IPS-18c (cell line): ENCODE data around the gene PHACTR1.

Experiments used
- H3K4me3 ChIP-seq: 2 replicates; pipeline ENCODE4 v1.7.0; 2013; ENCODE audit warnings: low read depth, mild to moderate bottlenecking, low read length, moderate library complexity; ENCODE audit not compliant: insufficient read depth
- H3K9me3 ChIP-seq: one replicate; pipeline ENCODE4 v1.6.1; 2013; ENCODE audit warnings: mild to moderate bottlenecking, low read length, moderate library complexity; ENCODE audit not compliant: control insufficient read depth, insufficient read depth

PHACTR1 gene

GRCh38 chr6:13277231-13277630, 560.7 kb downstream of the PHACTR1 start:
- no peak overlapping the region for H3K4me3 ChIP-seq
- H3K9me3 ChIP-seq, result no peaks in the 10 kb centered on the region

GRCh38 chr6:13278164-13278563, 561.6 kb downstream of the PHACTR1 start:
- Histone ChIP-seq H3K9me3 (no peaks in the 10 kb centered on the region), H3K4me3 (no peak overlapping the region)

GRCh38 chr6:13278991-13279390, 562.4 kb downstream of the PHACTR1 start:
- no peak overlapping the region for H3K4me3 ChIP-seq
- no peaks in the 10 kb centered on the region for H3K9me3 ChIP-seq

- no peak overlapping the region for H3K4me3 ChIP-seq
- H3K9me3 ChIP-seq, result no peaks in the 10 kb centered on the region
Observed at GRCh38 chr6:13280254-13280653, 563.7 kb downstream of the PHACTR1 start.

- Histone ChIP-seq H3K4me3 (no peak overlapping the region), H3K9me3 (peaks cover 4% of the 10 kb centered on the region)
Observed at GRCh38 chr6:13281686-13282085, 565.1 kb downstream of the PHACTR1 start.

- H3K4me3 ChIP-seq, result no peak overlapping the region
- H3K9me3 ChIP-seq, result peaks cover 6% of the 10 kb centered on the region
Observed at GRCh38 chr6:13282393-13283069, 566.0 kb downstream of the PHACTR1 start.

GRCh38 chr6:13283331-13283730, 566.8 kb downstream of the PHACTR1 start:
- Histone ChIP-seq H3K9me3 (peaks cover 6% of the 10 kb centered on the region), H3K4me3 (no peak overlapping the region)

GRCh38 chr6:13284646-13285045, 568.1 kb downstream of the PHACTR1 start:
- Histone ChIP-seq H3K4me3 (no peak overlapping the region), H3K9me3 (peaks cover 6% of the 10 kb centered on the region)

DNA sequence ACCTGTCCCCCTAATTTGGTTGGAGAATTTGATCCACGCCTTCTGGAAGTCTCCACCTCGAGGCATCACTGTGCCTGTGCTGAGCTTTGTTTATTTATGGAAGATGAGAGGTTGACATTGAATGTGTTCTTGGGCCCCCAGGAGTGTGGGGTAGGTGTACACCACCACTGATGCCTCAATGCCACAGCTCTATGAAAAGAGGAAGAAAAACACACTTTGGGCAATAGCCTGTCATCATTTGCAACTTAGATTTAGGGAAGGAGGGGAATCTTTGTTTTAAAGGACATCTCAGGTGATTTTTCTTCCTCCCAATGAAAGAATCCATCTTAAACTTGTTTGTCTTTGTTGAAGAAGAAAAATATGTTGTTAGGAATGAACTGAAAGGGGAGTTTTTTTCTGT, 569.1 kb downstream of the PHACTR1 start:
- Histone ChIP-seq H3K4me3 (no peak overlapping the region), H3K9me3 (peaks cover 6% of the 10 kb centered on the region)

- peaks cover 6% of the 10 kb centered on the region for H3K9me3 ChIP-seq
- H3K4me3 ChIP-seq, result no peak overlapping the region
Observed at GRCh38 chr6:13286181-13286580, 569.6 kb downstream of the PHACTR1 start.

- peaks cover 6% of the 10 kb centered on the region for H3K9me3 ChIP-seq
- no peak overlapping the region for H3K4me3 ChIP-seq
Observed at GRCh38 chr6:13287104-13287503, 570.5 kb downstream of the PHACTR1 start.

GRCh38 chr6:13288481-13288880, 571.9 kb downstream of the PHACTR1 start:
- Histone ChIP-seq H3K4me3 (no peak overlapping the region), H3K9me3 (peaks cover 6% of the 10 kb centered on the region)

DNA sequence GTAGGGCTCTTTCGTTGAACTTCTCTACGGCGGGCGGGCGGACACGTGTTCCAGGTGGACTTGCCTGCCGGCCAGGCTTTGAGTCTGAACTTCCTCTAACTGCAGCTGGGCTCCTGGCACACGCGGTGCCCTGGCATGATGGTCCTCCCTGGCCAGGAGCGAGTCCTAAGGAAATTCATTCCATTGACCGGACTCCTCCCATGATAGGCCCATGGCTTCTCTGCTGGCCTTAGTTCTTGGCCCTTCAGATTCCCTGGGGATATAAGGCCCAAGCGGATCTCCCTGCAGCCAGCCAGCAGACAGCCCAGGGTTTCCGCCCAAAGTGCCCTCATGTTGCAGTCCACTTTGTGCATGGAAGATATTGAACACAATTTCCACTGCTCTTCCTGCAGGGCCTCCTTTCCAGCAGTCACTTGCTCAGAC, 572.4 kb downstream of the PHACTR1 start:
- peaks cover 6% of the 10 kb centered on the region for H3K9me3 ChIP-seq
- no peak overlapping the region for H3K4me3 ChIP-seq

- Histone ChIP-seq H3K4me3 (no peak overlapping the region), H3K9me3 (peaks cover 6% of the 10 kb centered on the region)
Observed at GRCh38 chr6:13289789-13290318, 573.3 kb downstream of the PHACTR1 start.

DNA sequence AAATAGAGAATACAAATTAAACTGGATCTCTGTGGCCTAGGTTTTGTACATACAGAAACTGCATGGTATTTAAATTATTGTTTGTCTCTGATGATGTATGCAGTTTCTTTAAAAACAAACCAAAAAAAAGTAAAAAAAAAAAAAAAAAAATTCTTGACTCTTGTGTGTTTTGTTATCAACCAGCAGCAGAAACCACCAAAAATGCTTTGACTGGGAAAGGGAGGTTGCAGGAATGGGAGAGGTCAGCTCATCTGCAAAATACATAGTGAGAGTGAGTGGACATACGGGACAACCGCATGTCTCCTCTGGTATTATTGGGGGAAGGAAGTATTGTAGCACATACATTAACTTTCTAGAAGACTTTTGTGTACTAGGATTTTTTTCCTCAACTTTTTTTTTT, 573.8 kb downstream of the PHACTR1 start:
- H3K4me3 ChIP-seq, result no peak overlapping the region

GRCh38 chr6:13292774-13293173, 576.2 kb downstream of the PHACTR1 start:
- Histone ChIP-seq H3K9me3 (no peaks in the 10 kb centered on the region), H3K4me3 (no peak overlapping the region)

More for the DNA sequence above, 573.8 kb downstream of the PHACTR1 start:
- H3K9me3 ChIP-seq, result peaks cover 6% of the 10 kb centered on the region

- Histone ChIP-seq H3K4me3 (no peak overlapping the region), H3K9me3 (no peaks in the 10 kb centered on the region)
Observed at GRCh38 chr6:13294499-13295069, 578.0 kb downstream of the PHACTR1 start.

- H3K4me3 ChIP-seq, result no peak overlapping the region
- H3K9me3 ChIP-seq, result no peaks in the 10 kb centered on the region
Observed at GRCh38 chr6:13295576-13295975, 579.0 kb downstream of the PHACTR1 start.
